ENCODE data around the gene TANGO2. TPM values are rescaled to one million over a fixed set of nuclear protein-coding genes. Genes with fewer than 3 reads are reported as not detected.
A peak's percentile ranks its signal among the peaks of the same experiment; 100 is the strongest.

The TANGO2 gene
- total RNA-seq, 1 experiment from 2014 or later = 15.7 TPM

GRCh38 chr22:20101638-20102037 is 80.7 kb downstream of the TANGO2 start:
- H3K4me3 ChIP-seq (ENCODE audit: insufficient read depth, low read depth, low read length) = no peak overlapping the region
- H3K27me3 ChIP-seq (ENCODE audit: control insufficient read depth, insufficient read depth, low read length) = no peaks in the 10 kb centered on the region
- H3K36me3 ChIP-seq (replicated peaks; ENCODE audit: control insufficient read depth, insufficient read depth, low read length) = peaks cover 46% of the 10 kb centered on the region
- no peak for DNase-seq

- peak; percentile 74 for DNase-seq
- Histone ChIP-seq H3K4me3 (ENCODE audit: insufficient read depth, low read depth, low read length) (no peak overlapping the region), H3K36me3 (replicated peaks; ENCODE audit: control insufficient read depth, insufficient read depth, low read length) (peaks cover 52% of the 10 kb centered on the region), H3K27me3 (ENCODE audit: control insufficient read depth, insufficient read depth, low read length) (no peaks in the 10 kb centered on the region)
These were observed 81.4 kb downstream of the TANGO2 start for GRCh38 chr22:20102203-20102780.

- peaks cover 55% of the 10 kb centered on the region for H3K36me3 ChIP-seq (replicated peaks; ENCODE audit: control insufficient read depth, insufficient read depth, low read length)
- no peak overlapping the region for H3K4me3 ChIP-seq (ENCODE audit: insufficient read depth, low read depth, low read length)
- DNase-seq = no peak
- H3K27me3 ChIP-seq (ENCODE audit: control insufficient read depth, insufficient read depth, low read length) = no peaks in the 10 kb centered on the region
These were observed 84.7 kb downstream of the TANGO2 start for GRCh38 chr22:20105456-20106204.

- Histone ChIP-seq H3K4me3 (ENCODE audit: insufficient read depth, low read depth, low read length) (no peak overlapping the region), H3K36me3 (replicated peaks; ENCODE audit: control insufficient read depth, insufficient read depth, low read length) (peaks cover 55% of the 10 kb centered on the region), H3K27me3 (ENCODE audit: control insufficient read depth, insufficient read depth, low read length) (no peaks in the 10 kb centered on the region)
- no peak for DNase-seq
These were observed 85.4 kb downstream of the TANGO2 start for GRCh38 chr22:20106205-20106848.

GRCh38 chr22:20106849-20107237 is 85.9 kb downstream of the TANGO2 start:
- Histone ChIP-seq H3K36me3 (replicated peaks; ENCODE audit: control insufficient read depth, insufficient read depth, low read length) (peaks cover 56% of the 10 kb centered on the region), H3K27me3 (ENCODE audit: control insufficient read depth, insufficient read depth, low read length) (no peaks in the 10 kb centered on the region), H3K4me3 (ENCODE audit: insufficient read depth, low read depth, low read length) (no peak overlapping the region)
- no peak for DNase-seq

- Histone ChIP-seq H3K36me3 (replicated peaks; ENCODE audit: control insufficient read depth, insufficient read depth, low read length) (peaks cover 52% of the 10 kb centered on the region), H3K27me3 (ENCODE audit: control insufficient read depth, insufficient read depth, low read length) (no peaks in the 10 kb centered on the region), H3K4me3 (ENCODE audit: insufficient read depth, low read depth, low read length) (no peak overlapping the region)
- DNase-seq = no peak
These were observed 86.6 kb downstream of the TANGO2 start for GRCh38 chr22:20107471-20107901.

GRCh38 chr22:20107951-20108756 is 87.2 kb downstream of the TANGO2 start:
- H3K36me3 ChIP-seq (replicated peaks; ENCODE audit: control insufficient read depth, insufficient read depth, low read length) = peaks cover 52% of the 10 kb centered on the region
- no peak for DNase-seq
- H3K27me3 ChIP-seq (ENCODE audit: control insufficient read depth, insufficient read depth, low read length) = no peaks in the 10 kb centered on the region
- no peak overlapping the region for H3K4me3 ChIP-seq (ENCODE audit: insufficient read depth, low read depth, low read length)

GRCh38 chr22:20108757-20109230 is 87.9 kb downstream of the TANGO2 start:
- no peak overlapping the region for H3K4me3 ChIP-seq (ENCODE audit: insufficient read depth, low read depth, low read length)
- no peak for DNase-seq
- H3K36me3 ChIP-seq (replicated peaks; ENCODE audit: control insufficient read depth, insufficient read depth, low read length) = peaks cover 50% of the 10 kb centered on the region
- H3K27me3 ChIP-seq (ENCODE audit: control insufficient read depth, insufficient read depth, low read length) = no peaks in the 10 kb centered on the region

GRCh38 chr22:20109411-20110358 is 88.8 kb downstream of the TANGO2 start:
- Histone ChIP-seq H3K4me3 (ENCODE audit: insufficient read depth, low read depth, low read length) (no peak overlapping the region), H3K36me3 (replicated peaks; ENCODE audit: control insufficient read depth, insufficient read depth, low read length) (peaks cover 53% of the 10 kb centered on the region), H3K27me3 (ENCODE audit: control insufficient read depth, insufficient read depth, low read length) (no peaks in the 10 kb centered on the region)
- DNase-seq = peak; percentile 56

GRCh38 chr22:20110359-20110985 is 89.6 kb downstream of the TANGO2 start:
- no peak for DNase-seq
- H3K36me3 ChIP-seq (replicated peaks; ENCODE audit: control insufficient read depth, insufficient read depth, low read length) = peaks cover 53% of the 10 kb centered on the region
- H3K27me3 ChIP-seq (ENCODE audit: control insufficient read depth, insufficient read depth, low read length) = no peaks in the 10 kb centered on the region
- no peak overlapping the region for H3K4me3 ChIP-seq (ENCODE audit: insufficient read depth, low read depth, low read length)

- H3K27me3 ChIP-seq (ENCODE audit: control insufficient read depth, insufficient read depth, low read length) = no peaks in the 10 kb centered on the region
- DNase-seq = peak; percentile 88
- H3K4me3 ChIP-seq (ENCODE audit: insufficient read depth, low read depth, low read length) = no peak overlapping the region
- H3K36me3 ChIP-seq (replicated peaks; ENCODE audit: control insufficient read depth, insufficient read depth, low read length) = peaks cover 51% of the 10 kb centered on the region
These were observed 90.3 kb downstream of the TANGO2 start for GRCh38 chr22:20111045-20111688.

- Histone ChIP-seq H3K27me3 (ENCODE audit: control insufficient read depth, insufficient read depth, low read length) (no peaks in the 10 kb centered on the region), H3K4me3 (ENCODE audit: insufficient read depth, low read depth, low read length) (no peak overlapping the region), H3K36me3 (replicated peaks; ENCODE audit: control insufficient read depth, insufficient read depth, low read length) (peaks cover 44% of the 10 kb centered on the region)
- no peak for DNase-seq
These were observed 91.0 kb downstream of the TANGO2 start for GRCh38 chr22:20111689-20112622.

Measured in H7 (cell line).